Stimulated activated naive CD8-positive, alpha-beta T cell treated with anti-CD3 and anti-CD28 coated beads, Interleukin-15, Interleukin-2, amounts not matched to agents 100 ng/mL and 50 ng/mL, for 24 hours (primary cell): ENCODE measurements around the gene PACRG.

Experiments used
- H3K27ac Mint-ChIP-seq: one replicate; pipeline ENCODE4 v1.8.0; 2021; ENCODE audit warnings: mild to moderate bottlenecking, mixed read lengths
- H3K27me3 Mint-ChIP-seq: one replicate; pipeline ENCODE4 v1.8.0; 2021; ENCODE audit warnings: mixed read lengths
- H3K36me3 Mint-ChIP-seq: one replicate; pipeline ENCODE4 v1.8.0; 2021; ENCODE audit warnings: low read depth, mixed read lengths
- H3K4me1 Mint-ChIP-seq: one replicate; pipeline ENCODE4 v1.8.0; 2021; ENCODE audit warnings: low read depth, mixed read lengths
- H3K4me3 Mint-ChIP-seq: one replicate; pipeline ENCODE4 v1.8.0; 2021; ENCODE audit warnings: mild to moderate bottlenecking, mixed read lengths
- H3K9me3 Mint-ChIP-seq: one replicate; pipeline ENCODE4 v1.8.0; 2021; ENCODE audit warnings: mixed read lengths

Gene PACRG

GRCh38 chr6:163335671-163336545, 608.1 kb downstream of the PACRG start:
- Mint-ChIP-seq H3K9me3 (no peaks in the 10 kb centered on the region), H3K27me3 (peaks cover 12% of the 10 kb centered on the region), H3K27ac (no peak overlapping the region), H3K36me3 (no peaks in the 10 kb centered on the region), H3K4me1 (no peaks in the 10 kb centered on the region), H3K4me3 (no peak overlapping the region)

- Mint-ChIP-seq H3K27me3 (peaks cover 12% of the 10 kb centered on the region), H3K27ac (no peak overlapping the region), H3K36me3 (no peaks in the 10 kb centered on the region)
Observed at GRCh38 chr6:163336961-163337360, 609.2 kb downstream of the PACRG start.

GRCh38 chr6:163337958-163338357, 610.2 kb downstream of the PACRG start:
- no peak overlapping the region for H3K27ac Mint-ChIP-seq
- no peak overlapping the region for H3K4me3 Mint-ChIP-seq
- no peaks in the 10 kb centered on the region for H3K4me1 Mint-ChIP-seq
- no peaks in the 10 kb centered on the region for H3K36me3 Mint-ChIP-seq
- H3K9me3 Mint-ChIP-seq, result no peaks in the 10 kb centered on the region
- H3K27me3 Mint-ChIP-seq, result peaks cover 12% of the 10 kb centered on the region

More at GRCh38 chr6:163336961-163337360, 609.2 kb downstream of the PACRG start:
- Mint-ChIP-seq H3K4me3 (no peak overlapping the region), H3K9me3 (no peaks in the 10 kb centered on the region), H3K4me1 (no peaks in the 10 kb centered on the region)

GRCh38 chr6:163338671-163339405, 611.1 kb downstream of the PACRG start:
- H3K36me3 Mint-ChIP-seq, result no peaks in the 10 kb centered on the region
- no peaks in the 10 kb centered on the region for H3K4me1 Mint-ChIP-seq
- H3K27ac Mint-ChIP-seq, result no peak overlapping the region
- H3K4me3 Mint-ChIP-seq, result no peak overlapping the region
- H3K9me3 Mint-ChIP-seq, result no peaks in the 10 kb centered on the region
- peaks cover 7% of the 10 kb centered on the region for H3K27me3 Mint-ChIP-seq

DNA sequence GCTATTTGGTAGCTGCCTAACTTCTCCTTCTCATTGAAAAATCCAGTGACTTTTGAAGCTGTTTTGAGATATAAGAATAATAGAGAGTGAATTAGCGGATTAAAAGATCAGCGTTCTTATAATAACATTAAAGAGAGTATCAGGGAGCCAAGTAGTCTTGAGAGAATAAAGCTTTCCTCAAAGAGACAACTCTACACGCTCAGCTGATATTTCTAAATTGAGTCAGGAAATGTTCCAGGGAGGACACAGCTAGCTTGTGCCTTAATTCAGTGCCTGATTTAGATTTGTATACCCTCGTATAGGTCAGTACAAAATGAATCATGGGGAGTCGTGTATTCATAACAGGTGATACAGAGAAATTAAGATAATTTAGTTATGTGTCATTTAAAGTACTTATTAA, 611.7 kb downstream of the PACRG start:
- H3K36me3 Mint-ChIP-seq, result no peaks in the 10 kb centered on the region
- no peaks in the 10 kb centered on the region for H3K4me1 Mint-ChIP-seq
- no peaks in the 10 kb centered on the region for H3K9me3 Mint-ChIP-seq
- H3K27ac Mint-ChIP-seq, result no peak overlapping the region
- peaks cover 5% of the 10 kb centered on the region for H3K27me3 Mint-ChIP-seq
- no peak overlapping the region for H3K4me3 Mint-ChIP-seq

GRCh38 chr6:163340201-163340887, 612.6 kb downstream of the PACRG start:
- H3K4me3 Mint-ChIP-seq, result no peak overlapping the region
- peaks cover 5% of the 10 kb centered on the region for H3K27me3 Mint-ChIP-seq
- no peaks in the 10 kb centered on the region for H3K4me1 Mint-ChIP-seq
- H3K27ac Mint-ChIP-seq, result no peak overlapping the region
- no peaks in the 10 kb centered on the region for H3K36me3 Mint-ChIP-seq
- no peaks in the 10 kb centered on the region for H3K9me3 Mint-ChIP-seq

DNA sequence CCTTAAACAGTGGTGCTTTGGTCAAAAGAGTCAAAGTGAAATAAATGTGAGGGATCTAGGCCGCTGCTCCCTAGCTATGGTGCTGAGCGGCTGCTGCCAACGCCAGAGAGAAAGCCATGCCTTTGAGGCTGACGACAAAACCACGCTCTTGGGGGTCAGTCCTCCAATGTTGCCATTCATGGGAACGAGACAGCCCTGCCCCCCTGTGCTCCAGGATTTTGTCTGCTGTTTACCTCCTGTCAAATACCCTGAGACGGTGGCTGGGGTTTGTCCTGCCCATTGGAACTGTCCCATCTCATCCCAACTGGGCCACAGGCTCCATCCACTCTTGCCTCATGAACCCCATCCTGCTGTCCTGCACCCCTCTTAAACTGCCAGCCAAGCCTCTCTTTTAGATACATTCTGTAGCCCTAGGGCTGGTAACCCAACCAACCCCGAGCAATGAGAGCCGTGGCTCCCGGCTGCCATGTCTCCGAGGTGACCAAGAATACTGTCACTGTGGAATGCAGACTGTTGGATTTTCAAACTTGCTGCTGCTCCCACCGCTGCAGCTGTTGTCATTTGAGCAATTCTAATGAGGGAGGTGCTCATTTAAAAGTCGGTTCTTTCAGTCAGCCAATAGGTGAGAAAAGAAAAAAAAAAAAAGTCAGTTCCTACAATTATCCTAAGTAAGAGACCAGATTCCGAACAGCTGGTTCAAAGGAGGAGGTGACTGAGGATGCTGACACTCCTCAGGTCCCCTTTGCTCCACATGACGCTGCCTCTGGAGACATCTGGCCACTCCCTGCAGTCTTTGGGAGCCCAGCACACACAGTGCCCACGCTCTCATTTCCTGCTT, 613.7 kb downstream of the PACRG start:
- Mint-ChIP-seq H3K9me3 (no peaks in the 10 kb centered on the region), H3K4me3 (no peak overlapping the region), H3K27me3 (peaks cover 3% of the 10 kb centered on the region), H3K27ac (no peak overlapping the region), H3K4me1 (no peaks in the 10 kb centered on the region), H3K36me3 (no peaks in the 10 kb centered on the region)

GRCh38 chr6:163342571-163343539, 615.1 kb downstream of the PACRG start:
- Mint-ChIP-seq H3K36me3 (no peaks in the 10 kb centered on the region), H3K4me1 (no peaks in the 10 kb centered on the region), H3K27me3 (no peaks in the 10 kb centered on the region), H3K9me3 (no peaks in the 10 kb centered on the region), H3K4me3 (no peak overlapping the region), H3K27ac (no peak overlapping the region)

DNA sequence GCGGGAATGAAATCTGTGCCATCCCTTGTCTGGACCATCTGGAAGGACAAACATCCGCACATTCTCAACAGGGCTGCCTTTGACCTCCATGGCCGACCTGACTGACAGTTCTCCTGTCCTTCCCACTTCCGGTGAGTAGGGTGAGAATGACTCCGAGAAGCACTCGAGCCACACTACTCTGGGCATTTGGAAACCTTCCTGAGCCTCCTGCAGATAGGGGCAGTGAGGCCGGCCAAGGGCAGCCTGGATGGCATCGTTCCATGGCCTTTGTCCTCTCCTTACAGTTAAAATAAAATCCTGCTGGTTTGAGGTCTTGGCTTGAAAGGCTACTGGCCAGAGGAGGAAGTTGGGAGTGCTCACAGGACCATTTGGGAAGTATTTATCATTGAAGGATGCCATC, 615.8 kb downstream of the PACRG start:
- H3K27me3 Mint-ChIP-seq, result no peaks in the 10 kb centered on the region
- no peak overlapping the region for H3K4me3 Mint-ChIP-seq
- H3K4me1 Mint-ChIP-seq, result no peaks in the 10 kb centered on the region
- no peaks in the 10 kb centered on the region for H3K9me3 Mint-ChIP-seq
- no peak overlapping the region for H3K27ac Mint-ChIP-seq
- H3K36me3 Mint-ChIP-seq, result no peaks in the 10 kb centered on the region

DNA sequence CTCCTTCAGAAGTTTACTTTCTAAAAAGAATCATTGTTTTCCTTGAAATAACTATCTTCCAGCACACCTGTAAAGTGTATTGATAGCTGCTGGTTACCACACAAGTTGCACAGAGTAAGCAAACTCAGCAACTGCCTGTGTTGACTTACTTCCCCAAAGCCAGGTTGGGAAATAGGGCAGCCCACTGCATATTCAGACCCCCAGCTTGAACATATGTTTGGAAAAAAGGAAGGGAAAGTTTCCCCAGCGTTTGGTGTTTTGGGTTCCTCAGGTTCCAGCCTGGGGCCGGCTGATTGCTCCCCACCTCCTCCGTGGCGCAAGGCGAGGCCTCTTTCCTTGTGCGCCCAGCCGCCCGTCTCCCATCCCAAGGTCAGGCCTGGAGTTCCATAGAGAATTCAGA, 616.6 kb downstream of the PACRG start:
- Mint-ChIP-seq H3K36me3 (no peaks in the 10 kb centered on the region), H3K27ac (no peak overlapping the region), H3K4me1 (no peaks in the 10 kb centered on the region), H3K4me3 (no peak overlapping the region), H3K27me3 (no peaks in the 10 kb centered on the region), H3K9me3 (no peaks in the 10 kb centered on the region)

- no peak overlapping the region for H3K27ac Mint-ChIP-seq
- H3K27me3 Mint-ChIP-seq, result no peaks in the 10 kb centered on the region
- no peaks in the 10 kb centered on the region for H3K36me3 Mint-ChIP-seq
- H3K9me3 Mint-ChIP-seq, result no peaks in the 10 kb centered on the region
- no peak overlapping the region for H3K4me3 Mint-ChIP-seq
- no peaks in the 10 kb centered on the region for H3K4me1 Mint-ChIP-seq
Observed at GRCh38 chr6:163345931-163346330, 618.2 kb downstream of the PACRG start.

DNA sequence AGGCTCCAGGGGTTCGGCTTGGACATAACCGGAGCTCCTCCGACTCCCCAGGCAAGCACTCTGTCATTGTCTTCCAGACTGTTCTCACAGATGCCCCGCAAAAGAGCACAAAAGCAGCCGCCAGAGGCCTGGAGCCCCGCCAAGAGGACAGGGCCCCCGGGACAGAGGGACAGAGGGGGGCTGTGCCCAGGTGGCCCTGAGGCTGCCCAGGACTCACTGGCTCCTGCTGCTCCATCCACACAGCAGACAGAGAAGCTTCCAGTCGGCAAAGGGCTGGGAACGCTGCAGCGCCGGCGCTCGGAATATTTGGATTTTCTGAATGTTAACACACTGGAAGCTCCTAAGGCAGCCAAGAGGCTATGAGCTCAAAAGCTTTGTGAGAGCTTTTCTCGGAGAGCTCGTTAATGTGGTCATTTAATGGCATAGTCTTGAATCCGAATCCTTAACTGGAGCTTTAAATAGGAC, 618.8 kb downstream of the PACRG start:
- Mint-ChIP-seq H3K4me3 (no peak overlapping the region), H3K36me3 (no peaks in the 10 kb centered on the region), H3K27me3 (no peaks in the 10 kb centered on the region), H3K4me1 (no peaks in the 10 kb centered on the region), H3K27ac (no peak overlapping the region), H3K9me3 (no peaks in the 10 kb centered on the region)

GRCh38 chr6:163347021-163347446, 619.3 kb downstream of the PACRG start:
- Mint-ChIP-seq H3K27ac (no peak overlapping the region), H3K4me3 (no peak overlapping the region), H3K9me3 (no peaks in the 10 kb centered on the region), H3K4me1 (no peaks in the 10 kb centered on the region), H3K36me3 (no peaks in the 10 kb centered on the region), H3K27me3 (no peaks in the 10 kb centered on the region)
